NB4 (cell line): ENCODE measurements around the gene MALRD1.

Experiments
- MAX ChIP-seq: IDR thresholded peaks from 2 replicates; pipeline ENCODE4 v1.6.1; 2011; ENCODE audit warnings: low read depth, low read length
- MYC ChIP-seq: IDR thresholded peaks from 2 replicates; pipeline ENCODE4 v1.6.1; 2011; ENCODE audit warnings: low read depth, low read length
- POLR2A ChIP-seq: IDR thresholded peaks from 2 replicates; pipeline ENCODE4 v1.6.1; 2011; ENCODE audit warnings: mild to moderate bottlenecking; ENCODE audit not compliant: insufficient read length; ENCODE audit errors: extremely low read depth
- TF ChIP-seq, protein P1 (sequence below): IDR thresholded peaks from one replicate; pipeline ENCODE4 v1.5.1; 2012; ENCODE audit warnings: low read depth, low read length

GRCh38 chr10:19003341-19003740, 45.3 kb upstream of the MALRD1 start:
- TF ChIP-seq POLR2A (no peak), MAX (no peak), MYC (no peak)
- TF ChIP-seq, protein P1, sequence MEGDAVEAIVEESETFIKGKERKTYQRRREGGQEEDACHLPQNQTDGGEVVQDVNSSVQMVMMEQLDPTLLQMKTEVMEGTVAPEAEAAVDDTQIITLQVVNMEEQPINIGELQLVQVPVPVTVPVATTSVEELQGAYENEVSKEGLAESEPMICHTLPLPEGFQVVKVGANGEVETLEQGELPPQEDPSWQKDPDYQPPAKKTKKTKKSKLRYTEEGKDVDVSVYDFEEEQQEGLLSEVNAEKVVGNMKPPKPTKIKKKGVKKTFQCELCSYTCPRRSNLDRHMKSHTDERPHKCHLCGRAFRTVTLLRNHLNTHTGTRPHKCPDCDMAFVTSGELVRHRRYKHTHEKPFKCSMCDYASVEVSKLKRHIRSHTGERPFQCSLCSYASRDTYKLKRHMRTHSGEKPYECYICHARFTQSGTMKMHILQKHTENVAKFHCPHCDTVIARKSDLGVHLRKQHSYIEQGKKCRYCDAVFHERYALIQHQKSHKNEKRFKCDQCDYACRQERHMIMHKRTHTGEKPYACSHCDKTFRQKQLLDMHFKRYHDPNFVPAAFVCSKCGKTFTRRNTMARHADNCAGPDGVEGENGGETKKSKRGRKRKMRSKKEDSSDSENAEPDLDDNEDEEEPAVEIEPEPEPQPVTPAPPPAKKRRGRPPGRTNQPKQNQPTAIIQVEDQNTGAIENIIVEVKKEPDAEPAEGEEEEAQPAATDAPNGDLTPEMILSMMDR, result no peak
